Thoracic aorta (tissue), 2 donors: ENCODE results near the gene LOXL3. TPM values are rescaled to one million over a fixed set of nuclear protein-coding genes. Genes with fewer than 3 reads are reported as not detected.
"Not testable (repeated sequence)": the region's sequence is repeated elsewhere in the genome, so short reads cannot be mapped to it uniquely, and the experiment has no call there.

Experiments used
- ATAC-seq: fragments of 150-250 bp; one replicate; pipeline ENCODE4 v1.8.0; 2017; ENCODE audit warnings: low read depth; ENCODE audit not compliant: insufficient number of reproducible peaks, low FRiP score
- DNase-seq: peaks from one replicate; pipeline ENCODE4 v3.0.0-alpha.2; 2020; ENCODE audit warnings: low spot score
- H3K27ac ChIP-seq, 2 donors: fragments of 200-600 bp; sonication (generic); 1 replicate in 1 of 2; 2 replicates in 1 of 2; pipeline ENCODE4 v1.5.1; 2016; ENCODE audit warnings: mild to moderate bottlenecking in 2 of 2, moderate library complexity in 2 of 2
- H3K27me3 ChIP-seq: fragments of 200-600 bp; sonication (generic); replicated peaks from 2 replicates; pipeline ENCODE4 v1.6.0; 2016; ENCODE audit warnings: mild to moderate bottlenecking; ENCODE audit not compliant: insufficient read depth
- H3K36me3 ChIP-seq: fragments of 200-600 bp; sonication (generic); one replicate; pipeline ENCODE4 v1.5.1; 2016
- H3K4me1 ChIP-seq, 2 donors: fragments of 200-600 bp; sonication (generic); 1 replicate in 1 of 2; 2 replicates in 1 of 2; pipeline versions ENCODE4 v1.5.1 to v1.6.0; 2016; ENCODE audit warnings: low read depth in 2 of 2, mild to moderate bottlenecking in 1 of 2; ENCODE audit not compliant: control insufficient read depth in 1 of 2
- H3K4me3 ChIP-seq: fragments of 200-600 bp; sonication (generic); 2 replicates; pipeline ENCODE4 v1.5.1; 2016; ENCODE audit warnings: mild to moderate bottlenecking
- H3K9me3 ChIP-seq: fragments of 200-600 bp; sonication (generic); 2 replicates; pipeline ENCODE4 v1.5.1; 2016
- CTCF ChIP-seq: fragments of 200-600 bp; sonication (generic); IDR thresholded peaks from one replicate; pipeline ENCODE4 v1.5.1; 2019; ENCODE audit warnings: antibody characterized with exemption
- total RNA-seq, 2 donors: library from RNA; depleted of rRNA; stranded (reverse); fragments of >200 nt; gene quantifications; one replicate each; pipeline versions ENCODE4 v1.1.0 to v1.2.3, GENCODE V29; 2016

The LOXL3 gene
- total RNA-seq, 2 donors from 2014 or later, result 16.6 to 24.9 TPM

DNA sequence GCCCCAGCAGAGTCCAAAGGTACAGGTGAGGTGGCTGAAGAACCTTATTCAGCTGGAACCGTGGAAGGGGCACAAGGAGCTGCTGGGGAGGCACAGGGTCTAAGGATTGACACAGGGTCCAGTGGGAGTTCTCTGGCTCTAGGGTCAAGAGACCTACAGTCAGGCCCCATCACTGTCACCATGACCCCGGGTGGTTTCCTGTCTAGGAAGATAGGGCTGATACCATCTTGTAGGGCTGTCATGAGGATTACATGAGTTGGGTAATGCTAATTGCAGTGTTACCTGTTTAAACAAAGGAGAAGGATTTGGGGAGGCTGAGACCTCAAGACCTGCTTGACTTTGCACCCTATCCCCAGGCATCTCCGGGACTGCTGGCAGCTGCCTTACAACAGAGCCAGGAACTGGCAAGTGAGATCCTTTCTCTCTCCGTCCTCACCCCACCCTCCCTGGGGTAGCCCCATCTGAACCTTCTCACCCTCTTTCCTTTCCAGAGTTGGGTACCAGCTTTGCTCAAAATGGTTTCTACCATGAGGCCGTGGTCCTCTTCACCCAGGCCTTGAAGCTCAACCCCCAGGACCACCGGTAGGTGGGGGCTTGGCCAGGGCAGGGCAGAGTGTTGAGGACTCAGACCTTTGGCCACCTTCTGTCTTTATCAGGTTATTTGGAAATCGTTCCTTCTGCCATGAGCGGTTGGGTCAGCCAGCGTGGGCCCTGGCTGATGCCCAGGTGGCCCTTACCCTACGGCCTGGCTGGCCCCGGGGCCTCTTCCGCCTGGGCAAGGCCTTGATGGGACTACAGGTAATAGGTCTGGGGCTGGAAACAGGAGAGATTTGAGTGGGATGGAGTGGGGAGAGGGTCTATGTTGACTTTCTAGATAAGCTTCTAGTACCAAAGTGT is 61.8 kb downstream of the LOXL3 start:
- DNase-seq (no peak), ATAC-seq (no peak)
- Histone ChIP-seq H3K27ac (no peak overlapping the region), H3K9me3 (no peaks in the 10 kb centered on the region), H3K4me1 (no peaks in the 10 kb centered on the region), H3K4me3 (no peak overlapping the region), H3K27me3 (no peaks in the 10 kb centered on the region), H3K36me3 (peaks cover 43% of the 10 kb centered on the region)
- no peak for TF ChIP-seq CTCF

DNA sequence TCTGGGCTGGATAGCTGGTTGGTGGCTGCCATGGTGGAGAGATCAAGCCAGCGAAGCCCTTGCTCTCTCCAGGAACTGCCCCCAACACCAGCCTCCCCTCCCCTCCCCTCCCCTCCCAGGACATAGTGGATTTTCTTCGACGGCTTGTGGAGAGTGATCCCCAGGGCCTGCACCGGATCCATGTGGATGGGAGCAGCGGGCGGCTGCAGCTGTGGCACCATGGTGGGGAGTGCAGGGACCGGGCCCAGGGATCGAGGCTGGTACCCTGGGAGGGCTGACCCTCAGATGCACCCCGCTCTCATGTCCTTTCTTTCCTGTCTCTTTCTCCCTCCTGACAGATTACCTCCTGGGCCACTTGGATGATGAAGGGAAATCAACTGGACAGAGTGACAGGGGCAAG is 63.8 kb downstream of the LOXL3 start:
- Histone ChIP-seq H3K36me3 (peaks cover 52% of the 10 kb centered on the region), H3K4me3 (no peak overlapping the region), H3K27ac (no peak overlapping the region), H3K4me1 (no peaks in the 10 kb centered on the region), H3K27me3 (no peaks in the 10 kb centered on the region), H3K9me3 (no peaks in the 10 kb centered on the region)
- no peak for DNase-seq
- TF ChIP-seq CTCF, result no peak
- ATAC-seq, result no peak

DNA sequence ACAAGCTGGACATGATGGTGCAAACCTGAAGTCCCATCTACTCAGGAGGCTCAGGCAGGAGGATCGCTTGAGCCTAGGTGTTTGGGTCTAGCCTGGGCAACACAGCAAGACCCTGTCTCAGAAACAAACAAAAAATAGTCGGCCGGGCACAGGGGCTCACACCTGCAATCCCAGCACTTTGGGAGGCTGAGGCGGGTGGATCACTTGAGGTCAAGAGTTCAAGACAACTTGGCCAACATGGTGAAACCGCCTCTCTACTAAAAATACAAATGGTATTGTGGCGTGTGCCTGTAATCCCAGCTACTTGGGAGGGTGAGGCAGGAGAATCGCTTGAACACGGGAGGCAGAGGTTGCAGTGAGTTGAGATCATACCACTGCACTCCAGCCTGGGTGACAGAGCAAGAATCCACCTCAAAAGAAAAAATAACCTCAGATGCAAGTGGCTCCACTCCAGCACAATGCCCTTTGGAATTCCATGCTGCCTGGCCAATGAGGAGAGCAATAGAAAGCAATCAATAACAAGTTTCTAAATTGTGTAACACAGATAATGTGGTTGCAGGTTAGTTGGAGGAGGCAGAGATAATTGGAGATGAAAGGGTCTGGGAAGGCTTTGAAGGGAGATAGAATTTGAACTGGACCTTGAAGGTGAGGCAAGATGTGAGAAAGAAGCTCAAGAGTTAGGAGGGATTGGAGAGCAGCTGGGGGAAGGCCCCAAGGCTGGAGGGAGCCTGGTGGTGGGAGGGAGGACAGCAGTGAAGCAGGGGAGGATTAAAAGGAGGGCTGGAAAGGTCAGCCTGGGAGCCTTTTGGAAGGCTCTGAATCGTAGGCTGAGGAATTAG is 64.9 kb downstream of the LOXL3 start:
- no peaks in the 10 kb centered on the region for H3K9me3 ChIP-seq
- no peak for DNase-seq
- ATAC-seq, result no peak
- no peak for TF ChIP-seq CTCF
- H3K27me3 ChIP-seq, result no peaks in the 10 kb centered on the region
- H3K27ac ChIP-seq, result no peak overlapping the region
- H3K4me1 ChIP-seq, result peaks cover 4 to 7% of the 10 kb centered on the region in 2 donors
- no peak overlapping the region for H3K4me3 ChIP-seq
- peaks cover 52% of the 10 kb centered on the region for H3K36me3 ChIP-seq

- Histone ChIP-seq H3K4me3 (no peak overlapping the region), H3K27ac (no peak overlapping the region), H3K36me3 (peaks cover 25% of the 10 kb centered on the region), H3K27me3 (no peaks in the 10 kb centered on the region), H3K4me1 (peaks cover 18 to 24% of the 10 kb centered on the region in 2 donors), H3K9me3 (no peaks in the 10 kb centered on the region)
- TF ChIP-seq CTCF, result no peak
- ATAC-seq, result no peak
- no peak for DNase-seq
Measured at GRCh38 chr2:74486141-74486540, 67.6 kb downstream of the LOXL3 start.

- not testable (repeated sequence) for H3K27me3 ChIP-seq, DNase-seq, ATAC-seq, H3K9me3 ChIP-seq
- peak overlapping the region in 1 of 2 donors; percentile 88 for H3K27ac ChIP-seq
- peak overlapping the region; percentile 100 for H3K4me3 ChIP-seq
- H3K4me1 ChIP-seq, result peaks cover 23 to 35% of the 10 kb centered on the region in 2 donors
- H3K36me3 ChIP-seq, result peaks cover 13% of the 10 kb centered on the region
Measured at GRCh38 chr2:74483675-74484164, 70.0 kb downstream of the LOXL3 start.
